MCF 10A (cell line): Measurements from ENCODE around the gene ZNF407. TPM values are rescaled to one million over a fixed set of nuclear protein-coding genes. Genes with fewer than 3 reads are reported as not detected.
A peak's percentile ranks its signal among the peaks of the same experiment; 100 is the strongest.

ENCODE experiments used
- BruUV-seq: library from RNA; stranded (reverse); fragments of 400-500 nt; replicated peaks from 2 replicates; lab custom pipeline; 2021; lab: Mats Ljungman, UMichigan
- CTCF ChIA-PET: fragments of 300-600 bp; sonication (Branson Sonifier 250); formaldehyde crosslinking; extraction: SDS; loops from one replicate; lab custom pipeline; 2021; ENCODE audit warnings: antibody characterized with exemption, inconsistent platforms; lab: Yijun Ruan, JAX
- POLR2A ChIA-PET: fragments of 300-600, 350-650 bp; sonication (Branson Sonifier 250); formaldehyde crosslinking; extraction: SDS; loops from one replicate; lab custom pipeline; 2020; ENCODE audit warnings: antibody characterized with exemption, inconsistent platforms; lab: Yijun Ruan, JAX
- DNase-seq: peaks from one replicate; pipeline ENCODE4 v3.0.0-alpha.2; 2018; ENCODE audit not compliant: unreplicated experiment
- H3K27ac Mint-ChIP-seq: one replicate; pipeline ENCODE4 v1.8.0; 2022; ENCODE audit warnings: mild to moderate bottlenecking, low read depth, mixed read lengths; ENCODE audit not compliant: unreplicated experiment
- H3K27me3 Mint-ChIP-seq: one replicate; pipeline ENCODE4 v1.8.0; 2022; ENCODE audit warnings: mixed read lengths; ENCODE audit not compliant: insufficient read depth, unreplicated experiment
- H3K36me3 Mint-ChIP-seq: one replicate; pipeline ENCODE4 v1.8.0; 2022; ENCODE audit warnings: mild to moderate bottlenecking, moderate library complexity, mixed read lengths; ENCODE audit not compliant: insufficient read depth, unreplicated experiment
- H3K4me1 Mint-ChIP-seq: one replicate; pipeline ENCODE4 v1.8.0; 2022; ENCODE audit warnings: mixed read lengths; ENCODE audit not compliant: insufficient read depth, unreplicated experiment
- H3K4me3 Mint-ChIP-seq: one replicate; pipeline ENCODE4 v1.8.0; 2022; ENCODE audit warnings: mild to moderate bottlenecking, moderate library complexity, mixed read lengths; ENCODE audit not compliant: unreplicated experiment
- H3K9me3 Mint-ChIP-seq: one replicate; pipeline ENCODE4 v1.8.0; 2022; ENCODE audit warnings: mixed read lengths; ENCODE audit not compliant: unreplicated experiment
- CTCF ChIP-seq: fragments of 200-600 bp; IDR thresholded peaks from one replicate; pipeline ENCODE4 v1.8.0; 2022; ENCODE audit warnings: antibody characterized with exemption, mild to moderate bottlenecking; ENCODE audit not compliant: unreplicated experiment
- intact Hi-C: fragments of 100-400 bp; cut with micrococcal nuclease; formaldehyde crosslinking; loops from 2 replicates; pipeline ENCODE4 v1.14.1; 2022
- total RNA-seq: library from RNA; stranded (reverse); gene quantifications from 2 replicates; pipeline ENCODE4 v1.2.3, GENCODE V29; 2022

Gene ZNF407
- total RNA-seq, 1 experiment from 2014 or later, result 9.5 TPM

DNA sequence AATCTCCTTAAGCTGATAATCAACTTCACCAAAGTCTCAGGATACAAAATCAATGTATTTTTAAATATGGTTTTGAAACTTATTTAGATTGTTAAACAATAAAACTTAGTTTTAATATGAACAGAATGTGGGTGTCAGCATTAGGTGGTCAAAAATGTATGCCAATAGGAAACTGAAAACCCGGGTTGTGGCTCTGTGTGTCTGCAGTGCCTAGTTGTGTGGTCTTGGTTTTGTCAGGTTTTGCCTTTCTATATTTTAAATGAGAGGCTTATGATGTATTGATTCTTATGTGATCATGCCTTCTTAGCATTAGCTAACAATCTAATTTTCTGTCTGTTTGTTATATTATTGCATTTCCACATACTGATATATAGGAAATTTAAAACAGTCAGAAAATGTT is 227.8 kb downstream of the ZNF407 start:
- H3K9me3 Mint-ChIP-seq, result no peaks in the 10 kb centered on the region
- BruUV-seq, result no TSS peak
- H3K4me3 Mint-ChIP-seq, result no peak overlapping the region
- ChIA-PET POLR2A (no interaction called here), CTCF (no interaction called here)
- H3K27ac Mint-ChIP-seq, result no peak overlapping the region
- intact Hi-C loops, result no loop called here
- peaks cover 4% of the 10 kb centered on the region for H3K36me3 Mint-ChIP-seq
- DNase-seq, result no peak
- H3K27me3 Mint-ChIP-seq, result no peaks in the 10 kb centered on the region
- H3K4me1 Mint-ChIP-seq, result no peaks in the 10 kb centered on the region
- TF ChIP-seq CTCF, result no peak

GRCh38 chr18:74826572-74826971 is 228.9 kb downstream of the ZNF407 start:
- TF ChIP-seq CTCF, result no peak
- no peak for DNase-seq
- Mint-ChIP-seq H3K27me3 (no peaks in the 10 kb centered on the region), H3K4me3 (no peak overlapping the region), H3K27ac (no peak overlapping the region), H3K36me3 (peaks cover 8% of the 10 kb centered on the region), H3K9me3 (no peaks in the 10 kb centered on the region), H3K4me1 (peaks cover 2% of the 10 kb centered on the region)
- CTCF ChIA-PET, result no interaction called here
- intact Hi-C loops, result no loop called here
- POLR2A ChIA-PET, result interaction anchor here (1.0 kb wide), 1 partner anchor 20 kb away, joined by 3 read pairs; no protein-coding TSS in a partner anchor
- no TSS peak for BruUV-seq

DNA sequence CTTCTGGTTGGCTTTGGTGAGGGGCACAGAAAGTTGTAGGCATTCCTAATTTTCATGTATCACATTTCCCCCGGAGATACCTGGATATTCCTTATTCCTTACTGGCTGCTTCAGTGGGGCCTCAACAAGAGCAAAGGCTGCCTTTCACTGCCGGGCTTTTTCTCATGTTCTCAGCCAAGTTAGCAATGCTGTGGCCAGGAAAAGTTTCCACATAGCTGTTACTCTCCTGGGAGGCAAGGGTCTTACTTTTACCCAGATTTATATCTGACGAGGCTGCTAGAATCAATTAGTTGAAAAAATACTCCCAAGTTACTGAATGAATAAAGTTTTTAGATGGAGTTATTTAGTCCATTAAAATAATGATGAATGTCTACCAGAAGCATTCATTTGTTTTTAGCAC is 230.5 kb downstream of the ZNF407 start:
- CTCF ChIA-PET, result no interaction called here
- Mint-ChIP-seq H3K36me3 (peaks cover 6% of the 10 kb centered on the region), H3K27me3 (no peaks in the 10 kb centered on the region), H3K4me3 (no peak overlapping the region), H3K27ac (no peak overlapping the region), H3K4me1 (peaks cover 14% of the 10 kb centered on the region), H3K9me3 (no peaks in the 10 kb centered on the region)
- POLR2A ChIA-PET, result interaction anchor here (0.5 kb wide), 1 partner anchor 20 kb away, joined by 3 read pairs; no protein-coding TSS in a partner anchor
- intact Hi-C loops, result no loop called here
- BruUV-seq, result no TSS peak
- no peak for DNase-seq
- TF ChIP-seq CTCF, result no peak

DNA sequence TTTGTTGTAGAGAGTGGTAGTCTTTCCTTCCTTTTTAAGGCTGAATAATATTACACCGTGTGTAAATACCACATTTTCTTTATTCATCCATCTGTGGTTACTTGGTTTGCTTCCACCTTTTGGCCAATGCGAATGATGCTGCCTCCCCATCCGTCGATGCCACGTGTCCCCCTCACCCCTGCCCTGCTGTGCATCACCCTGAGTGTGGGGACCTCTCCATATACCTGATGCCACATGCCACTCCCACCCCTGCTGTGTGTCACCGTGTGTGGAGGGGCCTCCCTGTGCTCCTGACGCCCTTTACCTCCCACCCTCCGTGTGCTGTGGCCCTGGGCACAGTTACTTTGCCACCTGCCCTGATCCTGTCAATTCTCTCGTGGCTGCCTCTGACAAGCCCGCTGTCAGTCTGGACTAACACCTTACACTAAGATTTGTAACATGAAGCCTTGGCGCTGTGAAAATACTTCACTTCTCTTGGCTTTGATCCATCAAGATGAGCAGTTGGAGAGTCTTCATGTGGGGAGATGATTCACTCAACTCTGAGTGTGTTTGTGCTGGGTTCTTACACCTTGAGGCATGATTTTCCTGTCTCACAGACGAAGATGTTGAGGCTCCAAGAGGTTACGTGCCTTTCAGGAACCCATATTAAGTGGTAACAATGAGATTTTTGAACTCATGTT is 234.0 kb downstream of the ZNF407 start:
- no TSS peak for BruUV-seq
- intact Hi-C loops, result no loop called here
- Mint-ChIP-seq H3K36me3 (peaks cover 4% of the 10 kb centered on the region), H3K4me3 (no peak overlapping the region), H3K27ac (no peak overlapping the region), H3K27me3 (no peaks in the 10 kb centered on the region), H3K9me3 (no peaks in the 10 kb centered on the region), H3K4me1 (peaks cover 25% of the 10 kb centered on the region)
- CTCF ChIA-PET, result interaction anchor here (0.6 to 0.7 kb wide), 2 partner anchors 85 to 148 kb away, joined by 3 read pairs; no protein-coding TSS in a partner anchor
- DNase-seq, result peak; percentile 89
- TF ChIP-seq CTCF, result no peak
- POLR2A ChIA-PET, result interaction anchor here (0.6 to 0.7 kb wide), 3 partner anchors 143 to 1176 kb away, joined by 3 read pairs; no protein-coding TSS in a partner anchor
